Stomach (tissue), 4 donors: ENCODE results near the gene UNC5B.

ENCODE experiments used
- CTCF ChIP-seq, 7 experiments: fragments of 450-650 bp in 4 of 7; fragments of 200-600 bp in 3 of 7; sonication (generic) in 3 of 7; IDR thresholded peaks; one replicate each; pipeline ENCODE4 v1.5.1; 2016 to 2019; ENCODE audit warnings: antibody characterized with exemption in 7 of 7, control low read depth in 2 of 7, mild to moderate bottlenecking in 1 of 7
- EP300 ChIP-seq: sonication (generic); formaldehyde crosslinking; IDR thresholded peaks from one replicate; pipeline ENCODE4 v1.6.1; 2017; ENCODE audit warnings: antibody characterized with exemption
- POLR2A ChIP-seq, 4 donors: fragments of 450-650 bp; IDR thresholded peaks; one replicate each; pipeline ENCODE4 v1.6.1; 2016; ENCODE audit warnings: antibody characterized with exemption in 4 of 4, control low read depth in 2 of 4, mild to moderate bottlenecking in 1 of 4, moderate library complexity in 1 of 4
- POLR2AphosphoS5 ChIP-seq, 3 donors: sonication (generic); formaldehyde crosslinking; IDR thresholded peaks; one replicate each; pipeline ENCODE4 v1.6.1; 2016; ENCODE audit warnings: antibody characterized with exemption in 3 of 3

GRCh38 chr10:71223347-71224058, 11.1 kb downstream of the UNC5B start:
- TF ChIP-seq CTCF (IDR thresholded peaks at IDR 0.05) (no peak), POLR2A (IDR thresholded peaks at IDR 0.05) (no peak), POLR2AphosphoS5 (IDR thresholded peaks at IDR 0.05) (no peak), EP300 (no peak)
